NCI-H774 (cell line): ENCODE measurements around the gene COX6B2.
A peak's percentile ranks its signal among the peaks of the same experiment; 100 is the strongest.

Source experiments
- DNase-seq: peaks from one replicate; lab custom pipeline; 2025; lab: John Stamatoyannopoulos, UW

Gene COX6B2

DNA sequence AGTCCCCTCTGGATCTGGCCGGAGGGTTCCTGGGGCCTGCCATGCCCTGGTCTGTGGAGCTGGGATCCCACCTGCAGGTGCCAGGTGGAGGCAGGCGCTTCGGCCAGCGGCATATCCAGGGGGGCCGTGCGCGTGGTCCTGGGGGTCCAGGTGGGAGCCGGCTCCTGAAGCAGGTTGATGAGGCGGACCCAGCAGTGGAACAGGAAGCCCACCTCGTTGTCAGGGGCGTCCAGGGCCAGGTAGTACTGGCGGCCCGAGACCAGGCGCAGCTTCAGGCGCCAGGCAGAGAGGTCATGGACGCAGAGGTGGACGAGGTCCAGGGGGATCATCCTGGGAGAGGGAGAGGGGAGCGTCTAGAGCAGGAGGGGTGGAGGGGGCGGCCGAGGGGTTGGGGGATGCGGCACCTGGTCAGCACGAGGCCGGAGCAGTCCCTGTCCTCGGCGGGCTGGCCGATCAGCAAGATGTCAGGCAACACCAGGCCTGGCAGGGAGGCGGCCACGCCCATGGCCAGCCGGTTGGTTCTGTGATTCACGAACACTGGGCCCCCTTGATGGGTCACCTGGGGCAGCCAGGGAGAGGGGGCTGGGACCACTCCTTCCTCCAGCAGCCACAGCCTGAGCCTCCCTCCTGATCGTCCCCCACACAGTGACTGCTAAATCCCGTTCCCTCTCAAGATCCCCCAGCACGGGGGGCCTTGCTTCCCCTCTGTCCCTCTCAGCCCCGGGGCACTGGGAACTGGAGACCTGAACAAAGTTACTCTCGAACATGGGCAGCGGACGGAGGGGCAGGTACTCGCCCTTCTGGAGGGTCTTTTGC is 7.9 kb upstream of the COX6B2 start:
- DNase-seq, result no peak

DNA sequence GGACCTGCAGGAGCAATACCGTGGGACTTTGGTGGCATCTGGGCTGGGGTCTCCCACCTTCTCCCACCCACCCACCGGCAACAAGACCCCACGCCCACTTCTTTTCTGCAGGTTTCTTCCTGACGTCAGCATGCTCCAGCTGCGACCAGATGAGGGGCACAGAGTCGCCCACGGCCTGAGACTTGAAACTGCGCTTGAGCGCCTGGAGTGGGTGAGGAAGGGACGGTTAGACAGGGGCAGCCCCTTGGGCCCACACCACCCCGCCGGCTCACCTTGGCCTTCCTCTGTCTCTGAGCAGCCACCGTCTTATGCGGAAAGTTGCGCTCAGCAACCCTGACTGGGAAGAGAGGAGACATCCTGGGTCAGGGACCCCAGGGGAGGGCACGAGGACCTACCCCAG is 6.4 kb upstream of the COX6B2 start:
- DNase-seq, result no peak

DNA sequence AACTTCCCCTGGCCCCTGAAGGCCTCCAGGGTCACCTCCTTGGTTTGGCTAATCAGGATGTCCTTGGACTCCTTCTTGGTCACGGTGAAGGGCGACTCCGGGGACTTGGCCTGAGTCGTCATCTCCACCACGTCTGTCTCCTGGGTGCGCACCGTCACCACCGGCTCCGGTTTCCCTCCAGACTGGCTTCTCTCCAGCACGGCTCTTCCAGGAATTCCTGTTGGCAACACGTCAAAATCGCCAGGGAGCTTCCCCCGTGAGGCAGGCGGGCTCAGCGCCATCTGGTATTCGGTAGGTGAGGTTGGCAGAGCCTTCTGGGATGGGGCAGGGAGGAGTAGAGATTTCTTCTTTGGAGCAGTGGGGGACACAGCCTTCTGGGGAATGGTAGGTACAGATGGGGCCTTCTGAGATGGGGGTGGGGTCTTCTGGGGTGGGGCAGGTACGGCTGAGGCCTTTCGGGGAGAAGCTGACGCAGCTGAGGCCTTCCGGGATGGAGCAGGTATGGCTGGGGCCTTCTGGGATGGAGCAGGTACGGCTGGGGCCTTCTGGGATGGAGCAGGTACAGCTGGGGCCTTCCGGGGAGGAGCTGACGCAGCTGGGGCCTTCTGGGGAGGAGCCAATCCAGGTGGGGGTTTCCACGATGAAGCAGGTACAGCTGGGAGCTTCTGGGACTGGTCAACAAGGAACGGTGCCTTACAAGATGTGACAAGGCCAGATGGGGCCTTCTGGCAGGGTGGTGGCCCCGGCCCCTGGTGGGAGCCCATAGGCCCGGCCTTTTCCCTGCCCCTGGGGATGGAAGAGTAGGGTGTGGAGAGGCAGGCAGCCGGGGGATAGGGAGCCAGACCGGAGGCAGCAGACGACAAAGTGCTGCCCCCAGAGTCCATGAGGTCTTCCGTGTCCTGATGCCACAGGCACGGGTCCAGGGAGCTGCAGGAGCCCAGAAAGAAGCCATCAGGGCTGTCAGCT is 4.7 kb upstream of the COX6B2 start:
- no peak for DNase-seq

DNA sequence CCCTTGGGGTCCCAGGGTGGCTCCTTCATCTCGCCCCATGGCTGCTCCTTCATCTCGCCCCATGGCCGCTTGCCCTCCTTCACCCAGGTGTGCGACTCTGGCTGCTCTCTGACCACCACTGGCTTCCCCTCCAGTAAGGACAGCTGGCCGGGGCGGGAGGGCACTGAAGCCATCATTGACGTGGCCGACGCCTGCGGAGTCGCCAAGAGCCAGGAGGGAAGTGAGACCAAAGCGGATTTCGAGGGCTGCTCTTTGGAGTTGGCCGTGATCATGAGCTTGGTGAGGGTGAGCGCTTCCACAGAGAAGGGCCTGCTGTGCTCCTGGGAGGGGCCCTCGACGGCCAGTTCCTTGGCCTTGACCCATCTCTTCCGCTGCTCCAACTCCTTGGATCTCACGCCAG is 4.0 kb upstream of the COX6B2 start:
- DNase-seq, result no peak

DNA sequence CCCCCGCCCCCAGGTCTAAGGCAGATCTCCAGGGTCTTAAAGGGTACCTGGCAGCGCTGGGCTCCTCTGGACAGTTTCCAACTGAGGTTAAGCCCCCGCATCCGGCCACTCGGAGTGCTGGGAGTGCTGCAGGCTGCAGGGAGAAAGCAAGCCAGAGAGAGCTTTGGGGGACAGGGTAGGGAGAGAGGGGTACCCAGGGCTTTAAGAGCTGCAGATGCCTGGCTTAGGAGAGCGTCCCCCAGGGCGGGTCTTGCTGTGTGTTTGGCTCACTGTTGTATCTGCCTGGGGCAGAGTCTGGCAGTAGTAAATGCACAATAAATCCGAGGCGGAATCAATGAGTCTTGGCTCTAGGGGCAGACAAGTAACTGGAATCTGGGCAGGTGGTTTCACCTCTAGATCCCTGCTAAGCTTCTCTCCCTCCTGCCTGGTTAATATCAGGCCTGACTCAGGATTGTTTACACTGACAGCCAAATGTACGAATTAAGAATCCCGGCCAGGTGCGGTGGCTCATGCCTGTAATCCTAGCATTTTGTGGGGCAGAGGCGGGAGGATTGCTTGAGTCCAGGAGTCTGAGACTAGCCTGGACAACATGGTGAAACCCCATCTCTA is 798 bp upstream of the COX6B2 start:
- no peak for DNase-seq

DNA sequence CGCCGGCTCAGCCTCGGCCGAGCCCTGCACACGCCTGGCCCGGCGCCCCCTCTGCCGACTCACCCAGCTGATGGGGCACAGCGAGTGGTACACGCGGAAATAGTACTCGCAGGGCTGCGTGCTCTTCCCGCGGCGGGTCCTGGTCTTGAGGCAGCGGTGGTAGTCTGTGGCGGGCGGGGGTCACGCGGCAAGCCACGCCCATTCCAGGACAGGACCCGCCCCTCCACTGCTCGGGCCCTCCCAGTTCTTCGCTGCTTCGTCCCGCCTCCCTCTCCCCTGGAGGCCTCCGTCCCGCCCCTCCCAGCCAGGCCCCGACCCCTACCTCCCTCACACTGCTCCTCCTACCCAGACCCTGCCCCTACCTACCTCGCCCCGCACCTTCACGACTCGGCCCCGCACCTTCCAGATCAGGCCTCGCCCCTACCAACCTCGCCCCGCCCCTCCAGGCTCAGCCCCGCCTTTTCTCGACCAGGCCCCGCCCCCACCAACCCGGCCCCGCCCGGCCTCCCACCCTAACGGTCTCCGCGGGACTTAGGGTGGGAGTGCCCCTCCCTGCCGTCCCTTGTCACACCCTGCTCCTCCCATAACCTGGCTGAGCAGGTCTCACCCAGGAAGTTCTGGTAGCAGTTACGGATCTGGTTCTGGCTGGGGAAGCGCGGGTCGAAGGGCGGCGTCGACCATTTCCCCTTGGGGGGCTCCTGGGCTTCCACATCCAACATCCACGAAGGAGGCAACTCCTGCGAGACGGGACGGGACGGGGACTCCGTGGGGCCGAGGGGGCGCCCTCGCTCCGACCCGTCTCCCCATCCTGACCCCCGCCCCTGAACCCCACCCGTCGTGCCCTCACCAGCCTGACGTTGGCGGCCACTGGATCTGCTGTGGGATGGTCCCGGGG is 469 bp downstream of the COX6B2 start:
- peak; percentile 35 for DNase-seq

DNA sequence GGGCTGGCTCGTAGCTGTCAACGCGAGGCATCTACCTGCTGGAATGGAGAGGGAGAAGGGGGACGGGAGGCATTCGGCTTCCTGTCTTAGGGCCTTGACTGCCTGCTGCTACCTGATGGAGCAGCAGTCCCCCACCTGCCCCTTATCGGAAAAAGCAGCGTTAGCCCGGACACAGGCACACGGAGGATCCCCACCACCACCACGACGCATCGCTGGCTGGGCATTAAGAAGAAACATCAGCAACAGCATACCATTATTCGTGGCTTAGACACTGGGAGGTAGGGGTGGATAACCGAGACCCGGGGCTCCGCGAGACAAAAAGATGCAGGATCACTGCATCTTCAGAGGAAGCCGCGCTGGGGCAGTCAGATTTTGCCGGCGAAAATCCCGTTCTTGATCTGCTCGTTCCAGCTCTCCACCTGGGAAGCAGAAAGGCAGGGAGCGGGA is 1.1 kb downstream of the COX6B2 start:
- no peak for DNase-seq

DNA sequence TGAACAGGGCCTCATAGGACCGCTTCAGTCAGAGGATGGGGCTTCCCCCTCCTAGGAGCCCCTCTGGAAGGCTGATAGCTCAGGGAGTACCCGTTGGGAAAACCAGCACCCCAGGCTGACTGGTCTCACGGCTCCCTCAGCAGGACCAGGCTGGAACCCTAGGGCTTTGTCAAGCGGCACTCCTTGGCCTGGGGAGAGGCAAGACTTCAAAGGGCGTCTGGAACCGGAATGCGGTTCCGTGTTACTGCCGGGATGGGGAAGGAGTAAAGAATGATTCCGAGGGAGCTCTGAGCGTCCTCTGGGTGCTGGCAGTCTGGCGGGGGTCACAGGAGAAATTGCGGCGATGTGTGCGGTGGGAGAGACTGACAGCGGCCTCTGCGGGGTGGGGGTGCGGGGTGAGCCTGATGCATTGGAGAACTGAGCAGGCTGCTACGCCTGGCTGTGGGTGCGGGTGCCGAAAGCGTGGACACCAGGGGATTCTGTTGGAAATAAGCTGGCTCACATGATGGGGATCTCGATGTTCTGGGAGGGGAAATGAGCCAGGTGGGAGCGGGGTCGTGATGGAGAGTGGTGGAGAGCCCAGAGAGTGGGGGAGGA is 1.9 kb downstream of the COX6B2 start:
- no peak for DNase-seq

DNA sequence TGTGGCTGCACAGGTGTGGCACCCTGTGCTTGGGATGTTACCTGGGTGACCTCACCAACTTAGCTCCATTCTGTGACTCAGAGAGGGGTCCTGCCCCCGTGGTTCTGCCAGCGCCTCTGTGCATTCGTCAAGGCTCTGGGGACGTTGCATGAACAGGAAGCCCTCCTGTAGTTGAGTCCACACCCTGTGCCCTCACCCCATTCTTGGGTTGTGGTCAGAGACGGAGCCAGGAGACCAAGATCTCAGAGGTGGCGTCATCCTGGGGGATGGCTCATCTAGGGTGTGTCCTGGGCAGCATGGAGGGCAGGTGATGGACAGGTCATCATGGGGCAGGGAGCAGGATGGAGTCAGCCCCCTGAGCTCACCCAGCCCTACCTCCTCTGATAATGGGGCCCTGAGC is 2.5 kb downstream of the COX6B2 start:
- DNase-seq, result no peak

DNA sequence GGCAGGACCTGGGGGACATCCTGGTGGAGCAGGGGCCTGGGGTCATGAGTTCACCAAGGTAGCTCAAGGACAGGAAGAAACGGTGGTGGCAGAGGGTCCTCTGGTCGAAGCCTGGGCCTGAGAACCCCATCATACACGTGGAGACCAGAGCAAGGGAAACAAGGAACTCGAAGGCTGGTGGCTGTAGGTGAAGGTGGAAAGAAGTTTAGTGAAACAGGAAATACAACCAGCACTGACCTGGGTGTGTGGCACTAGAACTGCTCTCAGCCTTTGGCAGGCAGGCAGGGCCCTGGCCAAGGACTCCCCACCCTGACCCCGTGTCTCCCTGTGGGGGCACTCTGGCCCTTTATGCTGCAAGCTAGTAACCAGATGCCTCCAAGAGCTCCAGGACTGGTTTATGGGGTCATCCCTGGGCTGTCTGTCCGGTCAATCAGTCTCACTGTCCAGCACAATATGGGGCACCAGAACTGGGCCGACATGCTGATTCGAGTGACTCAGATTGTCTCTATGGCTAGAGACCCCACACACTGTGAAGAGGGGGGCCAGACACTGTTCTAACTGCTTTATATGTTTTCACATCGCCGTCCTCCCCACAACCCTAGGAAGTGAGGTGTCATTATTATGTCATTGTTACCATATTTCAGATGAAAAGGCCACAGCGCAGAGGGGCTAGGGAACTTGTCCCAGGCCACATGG is 3.8 kb downstream of the COX6B2 start:
- no peak for DNase-seq

DNA sequence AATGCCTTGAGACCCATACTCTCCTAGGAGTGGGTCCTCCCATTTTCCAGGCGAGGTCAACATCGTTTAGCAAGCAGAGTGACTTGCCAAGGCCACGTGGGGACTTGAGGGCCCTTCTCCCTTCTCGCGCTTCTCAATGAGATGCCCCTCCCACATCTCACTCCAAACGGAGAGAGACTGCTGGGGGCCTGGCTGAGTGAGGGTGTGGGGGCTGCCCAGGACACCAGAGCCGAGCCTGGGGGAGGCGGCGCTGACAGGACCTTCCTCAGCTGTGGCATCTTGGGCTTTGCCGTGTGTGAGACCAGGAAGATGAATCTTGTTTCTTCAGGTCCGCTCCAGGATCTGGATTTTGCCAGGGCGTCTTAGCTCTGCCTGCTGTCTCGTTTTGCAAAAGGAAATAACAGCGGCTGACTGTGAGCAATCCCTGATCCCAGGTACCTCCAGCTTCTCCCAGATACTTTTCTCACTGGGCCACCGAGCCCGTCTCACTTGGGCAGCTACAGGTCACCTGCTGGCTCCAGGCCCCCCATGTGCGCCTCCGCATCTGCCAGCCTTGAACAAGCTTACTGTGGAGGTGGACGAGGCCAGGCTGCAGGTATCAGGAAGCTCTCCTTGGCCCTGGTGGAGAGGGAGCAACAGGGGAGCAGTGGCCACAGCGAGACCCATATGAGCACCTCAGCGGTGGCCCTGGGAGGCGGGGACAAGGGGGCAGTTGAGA is 6.0 kb downstream of the COX6B2 start:
- DNase-seq, result no peak

DNA sequence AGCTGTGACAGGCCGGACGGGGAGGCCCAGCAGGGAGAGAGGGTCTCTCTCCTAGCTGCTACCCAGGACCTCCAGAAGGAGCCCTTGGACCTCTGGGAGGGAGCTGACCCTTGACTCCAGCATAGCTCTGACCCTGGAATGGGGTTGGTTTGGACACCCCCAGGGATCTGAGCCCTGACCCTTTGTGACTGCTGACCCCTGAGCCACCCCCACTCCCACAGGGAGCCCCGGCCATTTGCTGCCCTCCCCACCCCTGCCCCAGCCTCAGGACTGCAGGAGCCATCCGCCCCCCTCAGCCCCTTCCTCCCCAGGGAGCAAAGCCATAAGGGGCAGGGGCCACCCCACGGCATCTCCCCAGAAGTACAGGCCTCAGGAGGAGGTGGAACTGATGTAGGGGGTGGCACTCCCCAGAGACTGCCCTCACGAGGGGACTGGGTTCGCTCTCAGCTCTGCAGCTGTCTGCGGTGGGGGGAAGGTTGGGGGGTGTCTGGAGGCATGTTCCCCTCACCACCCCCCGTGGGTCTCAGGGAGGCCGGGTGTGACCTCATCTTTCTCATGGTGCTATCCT is 7.0 kb downstream of the COX6B2 start:
- no peak for DNase-seq

DNA sequence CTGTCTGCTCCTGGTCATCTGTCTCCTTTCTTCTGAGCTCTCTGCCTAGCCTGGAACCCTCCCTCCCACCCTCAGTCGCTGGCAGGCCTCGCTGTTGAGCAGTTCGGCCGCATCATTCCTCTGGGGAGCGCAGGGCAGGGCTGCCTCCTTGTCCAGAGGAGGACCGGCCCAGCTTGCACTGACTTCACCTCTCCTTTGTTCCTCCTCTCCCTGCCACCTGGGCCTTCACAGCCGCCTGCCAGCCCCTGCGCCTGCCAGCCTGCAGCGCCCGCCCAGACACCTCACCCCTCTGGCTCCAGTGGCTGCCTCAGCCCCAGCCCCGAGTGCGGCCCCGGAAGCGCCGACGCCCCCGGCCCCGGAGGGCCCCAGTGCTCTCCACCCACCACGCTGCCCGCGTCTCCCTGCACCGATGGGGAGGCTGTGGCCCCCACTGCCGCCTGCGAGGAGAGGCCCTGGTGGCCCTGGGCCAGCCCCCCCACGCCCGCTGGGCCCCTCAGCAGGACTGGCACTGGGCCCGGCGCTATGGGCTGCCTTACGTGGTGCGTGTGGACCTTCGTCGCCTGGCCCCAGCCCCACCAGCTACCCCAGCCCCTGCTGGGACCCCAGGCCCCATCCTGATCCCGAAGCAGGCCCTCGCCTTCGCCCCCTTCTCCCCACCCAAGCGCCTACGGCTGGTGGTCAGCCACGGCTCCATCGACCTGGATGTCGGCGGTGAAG is 7.6 kb downstream of the COX6B2 start:
- DNase-seq, result no peak

DNA sequence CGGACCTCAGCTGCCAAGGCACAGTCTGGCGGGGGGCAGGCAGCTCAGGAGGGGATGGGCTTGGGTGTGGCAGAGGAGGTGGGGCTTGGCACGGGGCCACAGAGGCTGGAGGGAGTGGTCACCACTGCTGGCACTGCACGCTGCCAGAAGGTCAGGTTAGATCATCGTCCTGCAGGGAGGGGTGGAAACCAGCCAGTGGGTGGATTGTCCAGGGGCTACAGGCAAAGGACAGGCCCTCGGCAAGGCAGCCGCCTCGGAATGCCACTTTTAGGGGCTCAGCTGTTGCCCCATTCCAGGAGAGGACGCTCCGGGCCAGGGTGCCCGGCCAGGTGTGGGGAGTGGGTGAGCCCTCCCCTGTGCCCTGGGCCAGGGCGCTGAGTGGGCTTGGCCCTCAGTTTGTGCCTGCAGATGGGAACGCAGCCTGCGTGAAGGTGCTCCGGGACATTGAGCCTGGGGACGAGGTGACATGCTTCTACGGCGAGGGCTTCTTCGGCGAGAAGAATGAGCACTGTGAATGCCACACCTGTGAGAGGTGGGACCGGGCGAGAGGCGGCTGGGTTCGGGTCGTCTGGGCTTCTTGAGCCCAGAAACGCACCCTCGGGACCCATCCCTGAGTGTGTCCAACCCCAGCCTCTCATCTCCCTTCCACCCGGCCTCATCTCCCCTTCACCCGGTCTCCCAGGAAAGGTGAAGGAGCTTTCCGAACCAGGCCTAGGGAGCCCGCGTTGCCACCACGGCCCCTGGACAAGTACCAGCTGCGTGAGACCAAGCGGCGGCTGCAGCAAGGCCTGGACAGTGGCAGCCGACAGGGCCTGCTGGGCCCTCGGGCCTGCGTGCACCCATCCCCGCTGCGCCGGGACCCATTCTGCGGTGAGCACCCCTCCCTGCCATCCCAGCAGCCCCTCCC is 8.4 kb downstream of the COX6B2 start:
- no peak for DNase-seq

DNA sequence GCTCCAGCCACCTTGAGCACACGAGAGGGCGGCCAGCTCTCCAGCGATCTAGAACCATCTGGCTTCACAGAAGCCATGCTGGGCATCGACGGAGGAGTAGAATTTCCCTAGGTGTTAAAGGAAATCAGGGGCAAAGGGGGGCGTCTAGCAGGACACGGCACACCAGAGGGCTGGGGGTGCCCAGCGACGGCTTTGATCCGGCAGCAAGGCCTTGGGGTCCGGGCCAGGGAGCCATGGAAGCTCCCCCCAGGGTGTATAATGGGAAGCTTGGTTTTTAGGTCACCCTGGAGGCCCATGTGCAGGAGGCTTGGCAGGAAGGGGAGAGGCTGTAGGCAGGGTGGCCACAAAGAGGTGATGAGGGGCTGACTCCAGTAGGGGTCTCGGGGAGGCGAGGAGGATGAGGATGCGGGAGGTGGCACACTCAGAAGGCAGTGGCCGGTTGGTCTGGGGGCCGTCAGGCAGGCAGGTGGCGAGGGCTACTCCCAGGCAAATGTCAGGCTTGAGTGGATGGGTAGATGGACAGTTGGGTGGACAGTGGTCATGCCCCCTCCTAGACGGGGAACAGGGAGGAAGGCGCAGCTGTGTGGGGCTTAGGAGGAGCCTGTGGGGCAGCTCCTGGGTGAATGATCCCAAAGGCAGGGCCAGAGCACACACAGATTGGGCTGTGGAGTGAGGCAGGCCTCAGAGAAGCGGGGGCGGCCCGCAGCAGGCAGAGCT is 9.3 kb downstream of the COX6B2 start:
- no peak for DNase-seq

DNA sequence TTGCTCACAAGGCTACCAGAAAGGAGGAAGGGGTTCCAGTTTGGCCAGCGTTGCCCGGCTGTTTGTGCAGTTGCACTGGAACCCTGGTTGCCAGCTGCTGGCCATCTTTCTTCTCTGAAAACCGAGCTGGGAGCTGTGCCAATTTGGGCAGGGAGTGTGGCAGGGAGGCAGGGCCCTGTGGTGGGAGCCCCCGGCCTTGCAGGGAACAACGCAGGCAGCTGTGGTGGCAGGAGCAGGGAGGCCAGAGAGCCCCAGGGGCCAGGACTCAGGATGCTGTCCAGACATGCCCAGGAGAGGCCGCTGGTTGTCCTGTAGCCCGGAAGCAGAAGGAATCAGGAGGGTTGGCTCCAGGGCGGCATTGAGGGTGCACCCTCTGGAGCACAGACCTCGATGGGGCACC is 10.1 kb downstream of the COX6B2 start:
- DNase-seq, result no peak
